GM12878 (cell line): Measurements from ENCODE around the gene EMX1. TPM values are rescaled to one million over a fixed set of nuclear protein-coding genes. Genes with fewer than 3 reads are reported as not detected.
A peak's percentile ranks its signal among the peaks of the same experiment; 100 is the strongest.

Experiments
- ATAC-seq: fragments of 200-7000 bp; cut with Tn5 transposase; 3 replicates; pipeline ENCODE4 v1.9.1; 2020; ENCODE audit warnings: mild to moderate bottlenecking, moderate library complexity
- BruUV-seq: library from RNA; stranded (reverse); fragments of 400-500 nt; replicated peaks from 2 replicates; lab custom pipeline; 2021; lab: Mats Ljungman, UMichigan
- CTCF ChIA-PET: fragments of 300-600 bp; sonication (Branson Sonifier 250); formaldehyde crosslinking; extraction: SDS; loops from one replicate; lab custom pipeline; 2021; ENCODE audit warnings: inconsistent platforms; lab: Yijun Ruan, JAX
- POLR2A ChIA-PET: fragments of 350-600 bp; formaldehyde crosslinking; extraction: SDS; loops from one replicate; lab custom pipeline; 2021; ENCODE audit warnings: inconsistent platforms; lab: Charles Lee
- RAD21 ChIA-PET: fragments of 300-600 bp; sonication (Branson Sonifier 250); formaldehyde crosslinking; loops from one replicate; lab custom pipeline; 2023; ENCODE audit warnings: antibody characterized with exemption; ENCODE audit not compliant: unreplicated experiment; lab: Charles Lee
- SMC1A ChIA-PET: fragments of 300-600 bp; sonication (Branson Sonifier 250); formaldehyde crosslinking; loops from one replicate; lab custom pipeline; 2023; ENCODE audit not compliant: unreplicated experiment, uncharacterized antibody; lab: Charles Lee
- DNase-seq: peaks from one replicate; pipeline ENCODE4 v3.0.0-alpha.2; 2011; ENCODE audit warnings: low read depth, low spot score
- FAIRE-seq: peaks from 3 replicates; lab custom pipeline; 2011; peaks lifted over from hg19 to GRCh38; lab: Jason Lieb, UNC
- H2AFZ ChIP-seq: 2 replicates; pipeline ENCODE4 v1.6.0; 2011; ENCODE audit warnings: low read depth, low read length, control low read depth; ENCODE audit not compliant: control insufficient read depth
- H3K27ac ChIP-seq: 2 replicates; pipeline ENCODE4 v1.5.1; 2011; ENCODE audit warnings: control low read depth; ENCODE audit not compliant: control insufficient read depth, insufficient read depth
- H3K27me3 ChIP-seq, 2 experiments: replicated peaks in 1 of 2; 2 replicates each; pipeline versions ENCODE4 v1.6.0 to v1.6.1; 2011; ENCODE audit warnings: low read length in 1 of 2; ENCODE audit not compliant: control insufficient read depth in 2 of 2, insufficient read depth in 2 of 2
- H3K36me3 ChIP-seq, 2 experiments: 2 replicates each; pipeline ENCODE4 v1.5.1; 2011; ENCODE audit warnings: low read length in 1 of 2; ENCODE audit not compliant: control insufficient read depth in 2 of 2, insufficient read depth in 2 of 2
- H3K4me1 ChIP-seq: 2 replicates; pipeline ENCODE4 v1.6.1; 2011; ENCODE audit warnings: mild to moderate bottlenecking, low read length, moderate library complexity, mixed read lengths; ENCODE audit not compliant: control insufficient read depth, insufficient read depth
- H3K4me2 ChIP-seq: 2 replicates; pipeline ENCODE4 v1.6.0; 2011; ENCODE audit warnings: control low read depth; ENCODE audit not compliant: control insufficient read depth, insufficient read depth
- H3K4me3 ChIP-seq: fragments of 200-600 bp; sonication (generic); 2 replicates; pipeline ENCODE4 v1.5.1; 2016
- H3K79me2 ChIP-seq: 2 replicates; pipeline ENCODE4 v1.6.0; 2011; ENCODE audit warnings: low read length; ENCODE audit not compliant: control insufficient read depth, insufficient read depth
- H3K9ac ChIP-seq: 2 replicates; pipeline ENCODE4 v1.8.0; 2011; ENCODE audit warnings: low read length, control low read depth, mixed read lengths; ENCODE audit not compliant: control insufficient read depth, insufficient read depth
- H3K9me3 ChIP-seq: replicated peaks from 3 replicates; pipeline ENCODE4 v1.5.1; 2011; ENCODE audit warnings: mild to moderate bottlenecking, low read length; ENCODE audit not compliant: control insufficient read depth, insufficient read depth
- H4K20me1 ChIP-seq: 2 replicates; pipeline ENCODE4 v1.6.0; 2011; ENCODE audit not compliant: control insufficient read depth, insufficient read depth
- BMI1 ChIP-seq: fragments of 450-650 bp; IDR thresholded peaks from 2 replicates; pipeline ENCODE4 v1.6.1; 2016; ENCODE audit warnings: mild to moderate bottlenecking, moderate library complexity, borderline replicate concordance
- CBFB ChIP-seq: IDR thresholded peaks from 2 replicates; pipeline ENCODE4 v1.6.1; 2016; ENCODE audit warnings: antibody characterized with exemption, low read depth
- GATAD2B ChIP-seq: fragments of 450-650 bp; conservative IDR thresholded peaks from 2 replicates; pipeline ENCODE4 v1.6.1; 2017; ENCODE audit warnings: low read depth, mild to moderate bottlenecking, moderate library complexity
- POLR2AphosphoS2 ChIP-seq: IDR thresholded peaks from 2 replicates; pipeline ENCODE4 v1.6.1; 2011; ENCODE audit warnings: low read depth, mild to moderate bottlenecking, low read length, improper control_type of control experiment, moderate library complexity
- SIX5 ChIP-seq: IDR thresholded peaks from 2 replicates; pipeline ENCODE4 v1.6.1; 2011; ENCODE audit warnings: mild to moderate bottlenecking, low read depth, low read length, moderate library complexity; ENCODE audit not compliant: severe bottlenecking
- STAT1 ChIP-seq: fragments of 450-650 bp; conservative IDR thresholded peaks from 2 replicates; pipeline ENCODE4 v1.6.1; 2014; ENCODE audit warnings: antibody characterized with exemption, mild to moderate bottlenecking
- WGBS: methylation state at CpG from one replicate; pipeline ENCODE4 v1.1.6; 2016; ENCODE audit warnings: low lambda C conversion rate; ENCODE audit not compliant: insufficient replicate concordance, insufficient coverage; ENCODE audit errors: missing lambda C conversion rate; 5-methylcytosine and 5-hydroxymethylcytosine counted together
- in situ Hi-C: fragments of 300-500 bp; cut with MboI; formaldehyde crosslinking; loops from 9 replicates; pipeline ENCODE4 v1.14.3; 2018; ENCODE audit warnings: mixed read lengths
- intact Hi-C: fragments of 100-400 bp; cut with micrococcal nuclease; formaldehyde crosslinking; loops from one replicate; pipeline ENCODE4 v1.14.2; 2022; ENCODE audit not compliant: unreplicated experiment
- polyA plus RNA-seq, 11 experiments: library from polyadenylated mRNA; depleted of rRNA in 4 of 11; unstranded in 6 of 11; stranded (reverse) in 5 of 11; fragments of >200 nt; fragmentation: Nextera tagmentation in 4 of 11; fragmentation: Illumina TruSeq in 1 of 11; extraction: Ambion mirVana in 4 of 11; extraction: Trizol in 1 of 11; gene quantifications; 1 replicate in 1 of 11; 2 replicates in 10 of 11; pipeline versions ENCODE4 v1.2.1 to v1.2.3, GENCODE V29; 2011 to 2016; ENCODE audit warnings: inconsistent platforms in 2 of 11, missing spikeins in 2 of 11, low read depth in 1 of 11
- total RNA-seq, 4 experiments: library from RNA; depleted of rRNA in 3 of 4; stranded (reverse); fragments of >200 nt in 3 of 4; fragmentation: Illumina TruSeq in 1 of 4; extraction: Trizol in 1 of 4; gene quantifications; 2 replicates each; pipeline versions ENCODE4 v1.2.1 to v1.2.3, GENCODE V29; 2013 to 2021
- TF ChIP-seq, protein P1 (sequence below): IDR thresholded peaks from 2 replicates; pipeline ENCODE4 v1.6.1; 2011; ENCODE audit warnings: mild to moderate bottlenecking, low read depth, low read length, moderate library complexity; ENCODE audit not compliant: insufficient replicate concordance
- TF ChIP-seq, protein P2 (sequence below): fragments of 450-650 bp; IDR thresholded peaks from 2 replicates; pipeline ENCODE4 v1.6.1; 2014; ENCODE audit warnings: mild to moderate bottlenecking
- TF ChIP-seq, protein P3 (sequence below): IDR thresholded peaks from 2 replicates; pipeline ENCODE4 v1.6.1; 2012; ENCODE audit warnings: low read depth, low read length, improper control_type of control experiment

The EMX1 gene
- total and polyA plus RNA-seq, 10 of the 15 experiments (the other 5 are each of a cell fraction or from before 2014, with no cell fraction given): 0.07 to 5.1 (median 1.2) TPM; not detected in 1

DNA sequence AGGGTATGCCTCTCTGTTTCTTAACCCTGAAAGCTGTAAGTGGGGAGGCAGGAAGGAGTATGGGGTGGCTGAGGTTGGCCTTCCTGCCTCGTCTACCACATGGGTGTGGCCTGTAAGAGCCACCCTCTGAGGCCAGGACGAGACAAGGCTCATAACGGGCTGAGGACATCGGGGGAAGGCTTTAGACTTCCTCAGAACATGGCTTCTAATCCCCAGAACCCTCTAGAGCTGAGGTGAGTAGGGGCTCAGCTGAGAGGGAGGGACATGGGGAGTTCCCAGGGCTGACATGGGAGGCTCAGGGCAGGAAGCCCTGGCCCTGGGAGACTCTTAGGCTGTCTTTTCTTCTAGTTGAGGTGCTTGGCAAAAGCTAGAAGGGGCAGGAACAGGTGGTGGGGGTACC is 36.7 kb downstream of the EMX1 start (continued):
- TF ChIP-seq SIX5 (no peak), BMI1 (no peak), GATAD2B (no peak), POLR2AphosphoS2 (no peak), CBFB (no peak)
- TF ChIP-seq, protein P1, sequence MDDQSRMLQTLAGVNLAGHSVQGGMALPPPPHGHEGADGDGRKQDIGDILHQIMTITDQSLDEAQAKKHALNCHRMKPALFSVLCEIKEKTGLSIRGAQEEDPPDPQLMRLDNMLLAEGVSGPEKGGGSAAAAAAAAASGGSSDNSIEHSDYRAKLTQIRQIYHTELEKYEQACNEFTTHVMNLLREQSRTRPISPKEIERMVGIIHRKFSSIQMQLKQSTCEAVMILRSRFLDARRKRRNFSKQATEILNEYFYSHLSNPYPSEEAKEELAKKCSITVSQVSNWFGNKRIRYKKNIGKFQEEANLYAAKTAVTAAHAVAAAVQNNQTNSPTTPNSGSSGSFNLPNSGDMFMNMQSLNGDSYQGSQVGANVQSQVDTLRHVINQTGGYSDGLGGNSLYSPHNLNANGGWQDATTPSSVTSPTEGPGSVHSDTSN: no peak
- TF ChIP-seq, protein P2, sequence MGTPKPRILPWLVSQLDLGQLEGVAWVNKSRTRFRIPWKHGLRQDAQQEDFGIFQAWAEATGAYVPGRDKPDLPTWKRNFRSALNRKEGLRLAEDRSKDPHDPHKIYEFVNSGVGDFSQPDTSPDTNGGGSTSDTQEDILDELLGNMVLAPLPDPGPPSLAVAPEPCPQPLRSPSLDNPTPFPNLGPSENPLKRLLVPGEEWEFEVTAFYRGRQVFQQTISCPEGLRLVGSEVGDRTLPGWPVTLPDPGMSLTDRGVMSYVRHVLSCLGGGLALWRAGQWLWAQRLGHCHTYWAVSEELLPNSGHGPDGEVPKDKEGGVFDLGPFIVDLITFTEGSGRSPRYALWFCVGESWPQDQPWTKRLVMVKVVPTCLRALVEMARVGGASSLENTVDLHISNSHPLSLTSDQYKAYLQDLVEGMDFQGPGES: no peak

DNA sequence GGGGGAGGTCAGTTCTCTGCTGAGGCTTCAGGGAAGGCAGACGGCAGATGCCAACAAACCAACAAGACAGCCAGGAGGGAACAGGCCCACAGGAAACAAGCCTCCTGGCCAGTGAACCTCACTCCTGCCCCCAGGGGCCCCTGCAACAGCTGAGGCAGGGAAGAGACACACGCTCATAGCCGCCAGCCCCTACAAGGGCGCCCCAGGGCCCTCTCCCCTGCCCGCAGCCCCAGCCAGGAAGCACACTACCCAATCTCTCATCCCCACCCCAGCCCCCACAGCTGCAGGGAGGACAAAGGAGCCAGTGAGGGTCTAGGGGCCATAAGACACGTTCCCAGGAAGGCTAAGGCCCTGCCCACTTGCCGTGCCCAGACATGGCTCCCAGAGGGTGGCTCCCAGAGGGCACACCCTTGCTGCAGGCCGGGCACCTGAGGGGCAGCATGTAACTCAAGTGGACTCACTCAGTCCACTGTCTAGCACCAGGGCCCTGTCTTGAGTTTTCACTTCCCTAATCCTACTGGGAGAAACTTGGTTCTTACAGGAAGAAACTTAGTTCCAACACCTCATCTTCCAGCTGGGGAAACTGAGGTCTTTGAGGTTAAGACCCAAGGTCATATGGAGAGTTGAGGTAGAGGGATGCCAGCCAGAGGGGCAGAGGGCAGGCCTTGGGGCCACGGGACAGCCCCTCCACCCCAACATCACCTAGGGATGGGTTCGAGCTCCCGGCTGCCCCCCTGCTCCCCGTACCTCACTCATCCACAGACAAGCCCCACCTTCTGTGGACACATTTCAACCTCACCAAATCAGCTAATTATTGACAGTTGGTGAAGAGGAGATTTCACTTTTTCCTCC is 37.3 kb downstream of the EMX1 start:
- intact Hi-C loops: no loop called here

More for the DNA sequence above, 37.3 kb downstream of the EMX1 start:
- TF ChIP-seq, protein P3, sequence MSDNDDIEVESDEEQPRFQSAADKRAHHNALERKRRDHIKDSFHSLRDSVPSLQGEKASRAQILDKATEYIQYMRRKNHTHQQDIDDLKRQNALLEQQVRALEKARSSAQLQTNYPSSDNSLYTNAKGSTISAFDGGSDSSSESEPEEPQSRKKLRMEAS: no peak
- TF ChIP-seq STAT1: no peak
- TF ChIP-seq, all 136 proteins: peak for 0
- ATAC-seq (peak; percentile 19), DNase-seq (no peak), FAIRE-seq (no peak)
- no peak overlapping the region for H3K9ac ChIP-seq
- no TSS peak for BruUV-seq
- H3K36me3 ChIP-seq: no peaks in the 10 kb centered on the region
- in situ Hi-C loops: no loop called here
- no peaks in the 10 kb centered on the region for H4K20me1 ChIP-seq
- no peaks in the 10 kb centered on the region for H3K9me3 ChIP-seq
- 49% methylated on average over 11 of the region's 12 CpGs for WGBS
- peak overlapping the region; percentile 57 for H2AFZ ChIP-seq
- H3K4me1 ChIP-seq: no peaks in the 10 kb centered on the region
- H3K4me2 ChIP-seq: no peak overlapping the region
- H3K79me2 ChIP-seq: no peaks in the 10 kb centered on the region
- SMC1A ChIA-PET: interaction anchor here (2.1 kb wide), 1 partner anchor 61 kb away, joined by 13 read pairs; no protein-coding TSS in a partner anchor
- H3K27ac ChIP-seq: 0 out of 2 replicates have a peak overlapping the region, but pooled peaks have one; percentile 24
- POLR2A ChIA-PET: interaction anchor here (1.0 kb wide), 1 partner anchor 28 kb away, joined by 3 read pairs; no protein-coding TSS in a partner anchor
- CTCF ChIA-PET: interaction anchor here (1.2 to 5.0 kb wide), 3 partner anchors 15 to 61 kb away, joined by 3 to 62 read pairs (median 4); no protein-coding TSS in a partner anchor
- no peaks in the 10 kb centered on the region for H3K27me3 ChIP-seq
- H3K4me3 ChIP-seq: no peak overlapping the region
- RAD21 ChIA-PET: interaction anchor here (3.3 kb wide), 1 partner anchor 61 kb away, joined by 16 read pairs; no protein-coding TSS in a partner anchor
